ENCODE results near the gene EXOC7.

DNA sequence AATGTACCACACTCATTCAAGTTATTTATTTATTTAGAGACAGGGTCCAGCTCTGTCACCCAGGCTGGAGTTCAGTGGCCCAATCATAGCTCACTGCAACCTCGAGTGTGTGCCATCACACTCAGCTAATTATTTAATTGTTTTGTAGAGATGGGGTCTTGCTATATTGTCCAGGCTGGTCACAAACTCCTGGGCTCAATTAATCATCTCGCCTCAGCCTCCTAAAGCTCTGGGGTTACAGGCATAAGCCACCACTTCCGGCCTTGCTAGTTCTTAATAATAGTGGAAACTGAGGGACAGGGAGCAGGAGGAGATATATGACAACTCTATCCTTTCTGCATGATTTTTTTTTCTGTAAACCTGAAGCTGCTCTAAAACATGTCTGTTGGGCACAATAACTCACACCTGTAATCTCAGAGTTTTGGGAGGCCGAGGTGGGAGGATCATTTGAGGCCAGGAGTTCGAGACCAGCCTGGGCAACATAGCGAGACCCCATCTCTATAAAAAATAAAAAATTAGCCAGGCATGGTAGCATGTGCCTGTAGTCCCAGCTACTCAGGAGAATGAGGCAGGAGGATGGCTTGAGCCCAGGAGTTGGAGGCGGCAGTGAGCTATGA is 11.7 kb upstream of the EXOC7 start:
- TF ChIP-seq POLR2A (IDR thresholded peaks at IDR 0.05): no peak
- TF ChIP-seq, protein P1, sequence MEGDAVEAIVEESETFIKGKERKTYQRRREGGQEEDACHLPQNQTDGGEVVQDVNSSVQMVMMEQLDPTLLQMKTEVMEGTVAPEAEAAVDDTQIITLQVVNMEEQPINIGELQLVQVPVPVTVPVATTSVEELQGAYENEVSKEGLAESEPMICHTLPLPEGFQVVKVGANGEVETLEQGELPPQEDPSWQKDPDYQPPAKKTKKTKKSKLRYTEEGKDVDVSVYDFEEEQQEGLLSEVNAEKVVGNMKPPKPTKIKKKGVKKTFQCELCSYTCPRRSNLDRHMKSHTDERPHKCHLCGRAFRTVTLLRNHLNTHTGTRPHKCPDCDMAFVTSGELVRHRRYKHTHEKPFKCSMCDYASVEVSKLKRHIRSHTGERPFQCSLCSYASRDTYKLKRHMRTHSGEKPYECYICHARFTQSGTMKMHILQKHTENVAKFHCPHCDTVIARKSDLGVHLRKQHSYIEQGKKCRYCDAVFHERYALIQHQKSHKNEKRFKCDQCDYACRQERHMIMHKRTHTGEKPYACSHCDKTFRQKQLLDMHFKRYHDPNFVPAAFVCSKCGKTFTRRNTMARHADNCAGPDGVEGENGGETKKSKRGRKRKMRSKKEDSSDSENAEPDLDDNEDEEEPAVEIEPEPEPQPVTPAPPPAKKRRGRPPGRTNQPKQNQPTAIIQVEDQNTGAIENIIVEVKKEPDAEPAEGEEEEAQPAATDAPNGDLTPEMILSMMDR (IDR thresholded peaks at IDR 0.05): no peak
